ENCODE results near the gene HBP1. TPM values are rescaled to one million over a fixed set of nuclear protein-coding genes. Genes with fewer than 3 reads are reported as not detected.
"Not testable (repeated sequence)": the region's sequence is repeated elsewhere in the genome, so short reads cannot be mapped to it uniquely, and the experiment has no call there.

The HBP1 gene
- total RNA-seq, 2 experiments from 2014 or later = 17.8 to 25.4 TPM

DNA sequence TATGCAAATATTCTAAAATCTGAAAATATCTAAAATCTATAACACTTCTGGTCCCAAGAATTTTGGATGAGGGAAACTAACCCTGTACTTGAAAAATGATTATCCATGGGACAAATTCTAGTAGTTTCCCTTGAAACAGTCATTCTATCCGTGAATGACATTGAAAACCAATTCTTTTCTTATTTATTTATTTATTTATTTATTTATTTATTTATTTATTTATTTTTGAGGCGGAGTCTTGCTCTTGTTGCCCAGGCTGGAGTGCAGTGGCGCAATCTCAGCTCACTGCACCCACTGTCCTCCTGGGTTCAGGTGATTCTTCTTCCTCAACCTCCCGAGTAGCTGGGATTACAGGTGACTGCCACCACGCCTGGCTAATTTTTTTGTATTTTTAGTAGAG, 24.9 kb upstream of the HBP1 start:
- H3K36me3 Mint-ChIP-seq (ENCODE audit: low read depth); H3K4me1 Mint-ChIP-seq; DNase-seq; H3K9me3 Mint-ChIP-seq (ENCODE audit: low read depth); H3K27ac Mint-ChIP-seq; CTCF ChIA-PET; H3K27me3 Mint-ChIP-seq; intact Hi-C loops (cut with DNase I, micrococcal nuclease); ATAC-seq; H3K4me3 Mint-ChIP-seq: not testable (repeated sequence)
- POLR2A ChIA-PET = interaction anchor here (0.6 kb wide), 1 partner anchor 999 kb away, joined by 3 read pairs; no protein-coding TSS in a partner anchor

GRCh38 chr7:107145067-107145838, 23.6 kb upstream of the HBP1 start:
- no peak for DNase-seq
- no peak overlapping the region for H3K4me3 Mint-ChIP-seq
- H3K4me1 Mint-ChIP-seq = peaks cover 4% of the 10 kb centered on the region
- ATAC-seq = no peak
- no peaks in the 10 kb centered on the region for H3K9me3 Mint-ChIP-seq (ENCODE audit: low read depth)
- no peaks in the 10 kb centered on the region for H3K36me3 Mint-ChIP-seq (ENCODE audit: low read depth)
- no peak overlapping the region for H3K27ac Mint-ChIP-seq
- ChIA-PET CTCF (interaction anchor here (0.6 kb wide), 1 partner anchor 991 kb away, joined by 3 read pairs; no protein-coding TSS in a partner anchor), POLR2A (no interaction called here)
- H3K27me3 Mint-ChIP-seq = no peaks in the 10 kb centered on the region
- intact Hi-C loops (cut with DNase I, micrococcal nuclease) = loop anchor here in 1 of 2 experiments (5.0 kb wide), 2 partner anchors 357 to 732 kb away; no protein-coding TSS in a partner anchor

DNA sequence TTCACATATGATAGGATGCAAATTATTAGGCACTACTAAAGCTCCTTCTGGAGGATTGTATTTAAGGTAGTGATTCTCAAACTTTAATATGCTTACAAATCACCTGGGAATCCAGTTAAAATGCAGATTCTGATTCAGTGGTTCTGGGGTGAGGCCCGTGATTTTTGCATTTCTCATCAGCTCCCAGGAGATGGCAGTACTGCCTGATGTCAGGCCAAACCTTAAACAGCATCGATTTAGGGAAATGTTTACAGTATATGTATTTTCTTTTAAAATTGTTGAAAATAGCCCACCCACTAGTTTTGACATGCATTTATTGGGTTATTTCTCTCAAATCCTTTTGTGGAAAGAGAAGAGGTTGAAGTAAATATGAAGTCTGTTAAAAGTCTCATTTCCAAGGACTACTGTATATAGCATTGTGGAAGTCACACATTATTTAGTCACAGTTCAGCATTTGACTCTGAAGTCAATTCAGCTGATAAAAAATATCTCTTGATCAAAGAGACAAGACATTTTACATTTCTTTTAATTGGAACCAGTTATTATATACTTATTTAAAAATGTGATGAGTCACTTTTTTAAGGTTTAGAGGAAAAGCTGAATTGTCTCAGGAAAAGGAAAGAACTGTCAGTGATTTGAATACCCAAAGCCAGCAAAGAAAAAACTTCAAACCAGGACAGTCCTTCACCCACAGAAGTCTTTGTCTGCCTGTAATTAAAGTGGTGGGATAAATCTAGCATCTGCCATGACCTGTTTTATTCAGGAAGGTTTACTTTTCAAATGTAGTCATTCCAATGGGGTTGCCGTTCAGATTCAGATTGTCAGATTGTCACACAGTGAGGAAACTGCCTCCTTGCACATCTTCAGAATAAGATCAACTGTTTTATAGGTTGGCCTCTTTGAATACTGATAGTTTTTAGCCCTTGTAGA, 21.1 kb upstream of the HBP1 start:
- Mint-ChIP-seq H3K36me3 (ENCODE audit: low read depth) (no peaks in the 10 kb centered on the region), H3K27ac (no peak overlapping the region), H3K9me3 (ENCODE audit: low read depth) (no peaks in the 10 kb centered on the region), H3K4me1 (peaks cover 4% of the 10 kb centered on the region), H3K4me3 (no peak overlapping the region), H3K27me3 (no peaks in the 10 kb centered on the region)
- ChIA-PET CTCF (interaction anchor here (0.6 to 6.7 kb wide), 28 partner anchors 9 to 727 kb away, joined by 3 to 95 read pairs (median 4); partner anchors contain the start of gene HBP1), POLR2A (interaction anchor here (0.7 kb wide), 1 partner anchor 119 kb away, joined by 3 read pairs; no protein-coding TSS in a partner anchor)
- intact Hi-C loops (cut with DNase I, micrococcal nuclease) = loop anchor here in 1 of 2 experiments (1.0 to 5.0 kb wide), 3 partner anchors 355 to 730 kb away; no protein-coding TSS in a partner anchor
- peak; percentile 81 for ATAC-seq
- DNase-seq = peak; percentile 53

- ChIA-PET POLR2A (no interaction called here), CTCF (interaction anchor here (0.6 to 6.7 kb wide), 18 partner anchors 8 to 736 kb away, joined by 3 to 95 read pairs (median 4); partner anchors contain the start of gene HBP1)
- no peak for ATAC-seq
- Mint-ChIP-seq H3K36me3 (ENCODE audit: low read depth) (no peaks in the 10 kb centered on the region), H3K9me3 (ENCODE audit: low read depth) (no peaks in the 10 kb centered on the region), H3K4me1 (peaks cover 4% of the 10 kb centered on the region), H3K27me3 (no peaks in the 10 kb centered on the region), H3K27ac (no peak overlapping the region), H3K4me3 (no peak overlapping the region)
- intact Hi-C loops (cut with DNase I, micrococcal nuclease) = loop anchor here in 1 of 2 experiments (1.0 to 5.0 kb wide), 3 partner anchors 354 to 729 kb away; no protein-coding TSS in a partner anchor
- no peak for DNase-seq
Measured at GRCh38 chr7:107148721-107149120, 20.1 kb upstream of the HBP1 start.

GRCh38 chr7:107149863-107150262, 18.9 kb upstream of the HBP1 start:
- Mint-ChIP-seq H3K36me3 (ENCODE audit: low read depth) (no peaks in the 10 kb centered on the region), H3K4me1 (peaks cover 4% of the 10 kb centered on the region), H3K4me3 (no peak overlapping the region), H3K27ac (no peak overlapping the region), H3K27me3 (no peaks in the 10 kb centered on the region), H3K9me3 (ENCODE audit: low read depth) (no peaks in the 10 kb centered on the region)
- POLR2A ChIA-PET = no interaction called here
- intact Hi-C loops (cut with DNase I, micrococcal nuclease) = loop anchor here (1.0 to 10.0 kb wide), 7 partner anchors 203 to 975 kb away; partner anchors contain the start of gene CCDC71L (in 2 of the 2)
- ATAC-seq (no peak), DNase-seq (no peak)
- CTCF ChIA-PET = interaction anchor here (0.5 to 6.7 kb wide), 20 partner anchors 11 to 1064 kb away, joined by 3 to 95 read pairs (median 4); partner anchors contain the start of gene HBP1

- intact Hi-C loops (cut with DNase I, micrococcal nuclease) = loop anchor here (1.0 to 10.0 kb wide), 5 partner anchors 203 to 976 kb away; partner anchors contain the start of gene CCDC71L (in 2 of the 2)
- ChIA-PET CTCF (interaction anchor here (0.5 to 6.7 kb wide), 27 partner anchors 12 to 1196 kb away, joined by 3 to 95 read pairs (median 3); partner anchors contain the start of gene HBP1), POLR2A (no interaction called here)
- H3K4me3 Mint-ChIP-seq = no peak overlapping the region
- H3K36me3 Mint-ChIP-seq (ENCODE audit: low read depth) = no peaks in the 10 kb centered on the region
- no peaks in the 10 kb centered on the region for H3K27me3 Mint-ChIP-seq
- H3K27ac Mint-ChIP-seq = no peak overlapping the region
- peaks cover 4% of the 10 kb centered on the region for H3K4me1 Mint-ChIP-seq
- DNase-seq (peak; percentile 86), ATAC-seq (peak; percentile 83)
- no peaks in the 10 kb centered on the region for H3K9me3 Mint-ChIP-seq (ENCODE audit: low read depth)
Measured at GRCh38 chr7:107150375-107151073, 18.3 kb upstream of the HBP1 start.

DNA sequence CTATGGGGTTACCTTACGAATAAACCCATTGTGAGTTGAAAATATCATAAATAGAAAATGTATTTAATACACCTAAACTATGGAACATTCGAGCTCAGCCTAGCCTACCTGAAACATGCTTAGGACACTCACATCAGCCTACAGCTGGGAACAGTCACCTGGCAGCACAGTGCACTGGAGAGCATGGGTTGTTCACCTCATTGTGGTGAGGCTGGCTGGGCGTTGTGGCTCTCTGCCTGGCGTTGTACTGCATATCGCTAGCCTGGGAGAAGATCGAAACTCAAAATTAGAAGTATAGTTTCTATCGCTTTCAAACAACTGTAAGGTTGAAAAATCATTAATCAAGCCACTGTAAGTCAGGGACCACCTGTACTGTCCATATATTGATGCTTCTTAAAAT, 17.3 kb upstream of the HBP1 start:
- no peak for DNase-seq

DNA sequence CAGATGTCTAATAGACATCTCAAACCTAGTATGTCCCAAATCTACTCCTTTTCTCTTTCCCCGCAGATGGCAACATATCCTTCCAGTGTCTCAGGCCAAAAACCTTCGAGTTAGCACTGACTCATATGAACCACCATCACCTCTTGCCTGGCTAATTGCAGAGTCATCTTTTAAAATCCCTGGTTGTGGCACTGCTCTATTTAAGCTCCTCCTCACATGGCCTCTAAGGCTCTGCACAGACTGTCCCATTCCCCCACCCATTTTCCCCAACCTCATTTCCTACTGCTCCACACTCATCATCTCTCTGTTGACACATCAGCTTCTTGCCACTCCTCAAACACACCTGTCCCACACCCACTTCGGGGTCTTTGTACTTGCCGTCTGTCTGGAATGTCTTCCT, 16.8 kb upstream of the HBP1 start:
- Mint-ChIP-seq H3K9me3 (ENCODE audit: low read depth) (no peaks in the 10 kb centered on the region), H3K27me3 (no peaks in the 10 kb centered on the region), H3K27ac (no peak overlapping the region), H3K4me3 (no peak overlapping the region), H3K4me1 (peaks cover 4% of the 10 kb centered on the region), H3K36me3 (ENCODE audit: low read depth) (no peaks in the 10 kb centered on the region)
- ChIA-PET POLR2A (no interaction called here), CTCF (interaction anchor here (0.7 to 6.7 kb wide), 6 partner anchors 14 to 358 kb away, joined by 3 to 95 read pairs (median 5); partner anchors contain the start of gene HBP1)
- intact Hi-C loops (cut with DNase I, micrococcal nuclease) = loop anchor here (5.0 to 10.0 kb wide), 2 partner anchors 490 to 977 kb away; partner anchors contain the start of gene CCDC71L (in 2 of the 2)
- no peak for DNase-seq
- no peak for ATAC-seq

More for the DNA sequence above, 17.3 kb upstream of the HBP1 start:
- intact Hi-C loops (cut with DNase I, micrococcal nuclease) = loop anchor here (2.0 to 10.0 kb wide), 3 partner anchors 489 to 977 kb away; partner anchors contain the start of gene CCDC71L (in 2 of the 2)
- Mint-ChIP-seq H3K27ac (no peak overlapping the region), H3K27me3 (no peaks in the 10 kb centered on the region), H3K4me3 (no peak overlapping the region), H3K4me1 (peaks cover 4% of the 10 kb centered on the region), H3K9me3 (ENCODE audit: low read depth) (no peaks in the 10 kb centered on the region), H3K36me3 (ENCODE audit: low read depth) (no peaks in the 10 kb centered on the region)
- ChIA-PET CTCF (interaction anchor here (0.8 to 6.7 kb wide), 5 partner anchors 15 to 416 kb away, joined by 3 to 95 read pairs (median 4); partner anchors contain the start of gene HBP1), POLR2A (no interaction called here)
- ATAC-seq = no peak

DNA sequence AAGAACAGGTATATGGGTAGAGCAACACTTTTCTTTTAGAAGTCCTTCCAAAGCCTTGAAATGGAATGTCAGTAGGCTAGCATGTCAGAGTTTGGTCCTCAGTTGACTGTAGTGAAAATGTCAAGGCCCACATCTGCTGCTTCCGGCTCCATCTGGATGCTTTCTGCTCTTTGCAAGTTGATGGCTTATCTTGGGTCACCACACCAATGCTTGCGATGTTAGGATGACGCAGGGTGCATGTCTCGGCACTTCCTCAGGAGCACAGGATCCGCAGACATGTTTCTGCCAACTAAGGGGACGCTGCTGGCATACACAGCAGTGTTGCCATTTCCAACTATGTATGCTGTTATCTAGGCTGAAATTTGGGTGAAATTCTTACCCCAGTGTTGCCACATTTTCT, 14.0 kb upstream of the HBP1 start:
- no peak overlapping the region for H3K27ac Mint-ChIP-seq
- no peak overlapping the region for H3K4me3 Mint-ChIP-seq
- no peaks in the 10 kb centered on the region for H3K27me3 Mint-ChIP-seq
- DNase-seq (no peak), ATAC-seq (no peak)
- no peaks in the 10 kb centered on the region for H3K9me3 Mint-ChIP-seq (ENCODE audit: low read depth)
- H3K4me1 Mint-ChIP-seq = no peaks in the 10 kb centered on the region
- no peaks in the 10 kb centered on the region for H3K36me3 Mint-ChIP-seq (ENCODE audit: low read depth)
- CTCF ChIA-PET = no interaction called here
- POLR2A ChIA-PET = no interaction called here
- intact Hi-C loops (cut with DNase I, micrococcal nuclease) = loop anchor here (5.0 to 10.0 kb wide), 2 partner anchors 493 to 980 kb away; partner anchors contain the start of gene CCDC71L (in 2 of the 2)

GRCh38 chr7:107155726-107156125, 13.1 kb upstream of the HBP1 start:
- ATAC-seq; H3K9me3 Mint-ChIP-seq (ENCODE audit: low read depth); H3K36me3 Mint-ChIP-seq (ENCODE audit: low read depth); DNase-seq; H3K27me3 Mint-ChIP-seq; H3K4me3 Mint-ChIP-seq; H3K27ac Mint-ChIP-seq; POLR2A ChIA-PET; H3K4me1 Mint-ChIP-seq: not testable (repeated sequence)
- CTCF ChIA-PET = interaction anchor here (2.3 kb wide), 1 partner anchor 8 kb away, joined by 10 read pairs; no protein-coding TSS in a partner anchor
- intact Hi-C loops (cut with DNase I, micrococcal nuclease) = loop anchor here in 1 of 2 experiments (10.0 kb wide), 1 partner anchor 981 kb away; no protein-coding TSS in a partner anchor
